HEK293T (cell line): ENCODE data around the gene C1orf116.

ENCODE experiments used
- ARNT ChIP-seq: fragments of 450-650 bp; IDR thresholded peaks from 2 replicates; pipeline ENCODE4 v1.6.1; 2017; ENCODE audit warnings: mild to moderate bottlenecking
- CTBP1 ChIP-seq: fragments of 450-650 bp; IDR thresholded peaks from 2 replicates; pipeline ENCODE4 v1.6.1; 2016; ENCODE audit warnings: borderline replicate concordance
- ELF4 ChIP-seq: fragments of 450-650 bp; IDR thresholded peaks from 2 replicates; pipeline ENCODE4 v1.6.1; 2017; ENCODE audit warnings: antibody characterized with exemption
- FOXA1 ChIP-seq: fragments of 450-650 bp; IDR thresholded peaks from 2 replicates; pipeline ENCODE4 v1.6.1; 2016; ENCODE audit warnings: mild to moderate bottlenecking
- FOXK2 ChIP-seq: fragments of 450-650 bp; IDR thresholded peaks from 2 replicates; pipeline ENCODE4 v1.6.1; 2016; ENCODE audit warnings: mild to moderate bottlenecking
- FOXM1 ChIP-seq: fragments of 450-650 bp; IDR thresholded peaks from 2 replicates; pipeline ENCODE4 v1.6.1; 2017; ENCODE audit warnings: mild to moderate bottlenecking, borderline replicate concordance
- L3MBTL2 ChIP-seq: fragments of 450-650 bp; conservative IDR thresholded peaks from 2 replicates; pipeline ENCODE4 v1.6.1; 2016; ENCODE audit warnings: mild to moderate bottlenecking
- NFRKB ChIP-seq: fragments of 450-650 bp; IDR thresholded peaks from 2 replicates; pipeline ENCODE4 v1.6.1; 2016; ENCODE audit warnings: mild to moderate bottlenecking, moderate library complexity
- SP1 ChIP-seq: fragments of 450-650 bp; IDR thresholded peaks from 2 replicates; pipeline ENCODE4 v1.6.1; 2017
- SUZ12 ChIP-seq: fragments of 450-650 bp; IDR thresholded peaks from 2 replicates; pipeline ENCODE4 v1.6.1; 2016; ENCODE audit warnings: mild to moderate bottlenecking
- ZNF384 ChIP-seq: fragments of 450-650 bp; IDR thresholded peaks from 2 replicates; pipeline ENCODE4 v1.6.1; 2016
- TF ChIP-seq, protein P1 (sequence below): fragments of 450-650 bp; IDR thresholded peaks from 2 replicates; pipeline ENCODE4 v1.6.1; 2016

DNA sequence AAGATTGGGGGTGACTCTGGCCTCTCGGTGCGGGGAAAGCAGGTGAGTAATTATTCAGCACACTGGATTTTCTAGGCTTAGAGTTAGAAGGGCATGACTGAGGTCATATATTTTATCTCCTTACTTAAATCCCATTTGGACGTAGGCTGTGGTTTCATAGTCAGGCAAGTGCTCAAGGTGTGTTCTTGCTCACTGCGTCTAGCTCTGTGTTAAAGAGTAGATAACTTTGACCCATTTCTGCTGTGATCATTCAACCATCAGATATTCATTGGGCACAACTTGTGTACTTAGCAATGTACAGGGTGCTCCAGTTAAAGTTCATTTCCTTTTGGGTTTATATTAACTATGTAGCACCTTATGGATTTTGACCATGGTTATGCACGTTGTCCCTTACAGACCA, 35.1 kb upstream of the C1orf116 start:
- no peak for TF ChIP-seq L3MBTL2
- no peak for TF ChIP-seq NFRKB
- no peak for TF ChIP-seq FOXA1
- no peak for TF ChIP-seq ZNF384
- TF ChIP-seq, protein P1, sequence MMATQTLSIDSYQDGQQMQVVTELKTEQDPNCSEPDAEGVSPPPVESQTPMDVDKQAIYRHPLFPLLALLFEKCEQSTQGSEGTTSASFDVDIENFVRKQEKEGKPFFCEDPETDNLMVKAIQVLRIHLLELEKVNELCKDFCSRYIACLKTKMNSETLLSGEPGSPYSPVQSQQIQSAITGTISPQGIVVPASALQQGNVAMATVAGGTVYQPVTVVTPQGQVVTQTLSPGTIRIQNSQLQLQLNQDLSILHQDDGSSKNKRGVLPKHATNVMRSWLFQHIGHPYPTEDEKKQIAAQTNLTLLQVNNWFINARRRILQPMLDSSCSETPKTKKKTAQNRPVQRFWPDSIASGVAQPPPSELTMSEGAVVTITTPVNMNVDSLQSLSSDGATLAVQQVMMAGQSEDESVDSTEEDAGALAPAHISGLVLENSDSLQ = no peak
- TF ChIP-seq SUZ12 = no peak
- no peak for TF ChIP-seq FOXK2
- no peak for TF ChIP-seq ELF4
- no peak for TF ChIP-seq CTBP1
- no peak for TF ChIP-seq SP1
- TF ChIP-seq FOXM1 = no peak
- TF ChIP-seq ARNT = no peak
